Kidney tubule cell (primary cell): Measurements from ENCODE around the gene ACTG2.
"Not testable (repeated sequence)": the region's sequence is repeated elsewhere in the genome, so short reads cannot be mapped to it uniquely, and the experiment has no call there.

ENCODE experiments used
- DNase-seq: peaks from one replicate; pipeline ENCODE4 v3.0.0-alpha.2; 2018; ENCODE audit warnings: low spot score

Gene ACTG2

DNA sequence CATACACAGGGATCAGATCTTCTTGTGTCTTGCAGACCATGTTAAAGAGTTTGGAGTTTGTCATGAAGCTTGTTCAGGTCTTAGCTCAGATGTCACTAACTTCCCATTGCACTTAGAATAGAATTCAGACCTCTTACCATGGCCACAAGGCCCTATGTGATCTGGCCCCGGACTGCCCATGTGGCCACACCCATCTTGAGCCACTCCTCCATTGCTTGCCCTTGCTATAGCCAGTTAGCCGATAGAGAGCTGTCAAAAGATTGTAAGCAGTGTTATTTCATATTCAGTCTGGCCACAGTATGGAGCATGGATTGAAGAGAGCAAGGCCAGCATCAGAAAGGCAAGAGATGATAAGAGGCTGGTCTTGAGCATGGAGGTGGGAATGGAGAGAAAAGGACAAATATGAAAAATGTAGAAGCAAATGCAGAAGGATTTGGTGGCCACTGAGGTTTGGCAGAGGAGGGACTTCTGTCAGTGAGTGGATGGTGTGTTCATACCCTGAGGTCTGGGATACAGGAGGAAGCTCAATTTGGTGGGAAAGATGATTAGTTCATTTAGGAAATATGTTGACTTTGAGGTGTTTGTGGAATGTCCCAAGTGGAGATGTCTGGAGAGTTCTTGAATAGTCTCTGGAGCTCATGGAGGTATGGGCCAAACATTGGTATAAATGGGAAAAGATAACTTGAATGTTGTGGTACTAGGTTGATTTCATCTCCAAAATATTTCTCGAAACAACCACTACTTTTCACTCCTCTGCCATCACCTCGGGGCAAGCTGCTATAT lies 44.5 kb downstream of the ACTG2 start:
- DNase-seq: no peak

DNA sequence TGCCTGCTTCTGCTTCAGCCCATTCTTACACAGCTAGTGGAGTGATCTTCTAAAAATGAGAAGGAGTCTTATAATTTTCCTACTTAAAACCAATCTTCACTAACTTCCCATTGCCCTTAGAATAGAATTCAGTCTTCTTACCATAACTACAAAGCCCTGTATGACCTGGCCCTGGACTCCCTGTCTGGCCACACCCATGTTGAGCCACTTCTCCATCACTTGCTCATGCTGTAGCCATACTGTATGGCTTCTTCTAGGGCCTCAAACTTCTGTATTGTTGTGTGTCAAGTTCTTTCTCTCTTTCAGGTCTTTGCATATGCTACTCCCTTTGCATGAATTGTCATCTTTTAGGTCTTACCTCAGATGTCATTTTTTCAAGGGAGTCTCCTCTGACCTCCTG lies 45.1 kb downstream of the ACTG2 start:
- DNase-seq: no peak

DNA sequence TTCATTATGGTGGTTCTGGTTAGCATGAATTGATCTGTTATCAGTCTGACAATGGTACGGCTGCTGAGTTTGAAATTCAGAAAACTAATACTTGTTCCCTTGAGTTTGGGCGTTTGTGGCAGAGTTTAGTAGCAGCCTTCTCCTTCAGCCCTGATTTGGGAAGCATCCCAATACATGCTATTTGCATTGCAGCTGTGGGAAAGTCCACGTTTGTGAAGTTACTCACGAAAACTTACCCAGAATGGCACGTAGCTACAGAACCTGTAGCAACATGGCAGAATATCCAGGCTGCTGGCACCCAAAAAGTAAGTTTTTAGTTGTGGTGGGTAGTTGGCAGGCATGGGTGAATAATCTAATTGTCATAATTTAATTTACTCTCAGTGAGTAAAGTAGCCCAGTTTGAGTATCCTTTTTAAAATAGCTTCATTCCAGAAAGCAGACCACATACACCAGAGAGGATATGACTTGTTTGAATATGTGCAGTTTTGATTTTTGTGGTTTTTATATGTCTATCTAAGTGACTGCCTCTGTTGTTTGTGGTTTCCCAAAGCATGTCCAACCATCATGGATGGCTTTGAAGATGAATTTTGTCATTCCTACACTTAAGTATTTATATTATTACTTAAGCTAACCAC lies 46.0 kb downstream of the ACTG2 start:
- peak; percentile 53 for DNase-seq

DNA sequence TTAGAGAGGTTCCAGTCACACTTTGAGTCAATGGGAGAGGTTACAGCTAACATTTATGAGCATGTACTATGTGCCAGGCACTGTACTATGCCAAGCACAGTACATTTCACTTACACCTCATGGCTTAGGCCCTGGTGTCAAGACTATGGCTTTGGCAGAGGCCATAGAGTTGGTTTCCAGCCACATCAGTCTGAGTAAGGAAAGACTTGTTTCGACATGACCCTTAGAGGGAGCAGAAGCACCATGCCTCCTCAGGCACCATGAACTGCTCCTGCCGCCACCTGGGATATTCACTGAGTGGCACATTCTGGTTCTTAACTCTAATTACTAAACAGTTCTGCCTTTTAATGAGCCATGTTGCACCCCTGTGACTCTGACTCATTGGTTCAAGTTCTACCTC lies 46.6 kb downstream of the ACTG2 start:
- DNase-seq: peak; percentile 43

DNA sequence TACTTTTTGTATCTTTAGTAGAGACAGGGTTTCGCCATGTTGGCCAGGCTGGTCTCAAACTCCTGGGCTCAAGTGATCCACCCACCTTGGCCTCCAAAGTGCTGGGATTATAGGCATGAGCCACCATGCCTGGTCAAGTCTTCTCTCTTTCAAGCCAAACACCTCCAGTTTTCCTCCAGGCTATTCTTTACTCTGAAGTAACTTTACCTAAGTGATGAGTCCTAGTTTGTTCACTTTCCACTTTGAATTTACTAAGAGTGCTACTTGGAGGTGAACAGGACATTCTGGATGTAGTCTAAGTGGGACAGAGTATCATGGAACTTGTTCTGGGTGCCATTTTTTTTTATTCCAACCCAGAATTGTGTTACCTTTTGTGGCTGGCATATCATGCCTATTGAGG lies 47.3 kb downstream of the ACTG2 start:
- not testable (repeated sequence) for DNase-seq

DNA sequence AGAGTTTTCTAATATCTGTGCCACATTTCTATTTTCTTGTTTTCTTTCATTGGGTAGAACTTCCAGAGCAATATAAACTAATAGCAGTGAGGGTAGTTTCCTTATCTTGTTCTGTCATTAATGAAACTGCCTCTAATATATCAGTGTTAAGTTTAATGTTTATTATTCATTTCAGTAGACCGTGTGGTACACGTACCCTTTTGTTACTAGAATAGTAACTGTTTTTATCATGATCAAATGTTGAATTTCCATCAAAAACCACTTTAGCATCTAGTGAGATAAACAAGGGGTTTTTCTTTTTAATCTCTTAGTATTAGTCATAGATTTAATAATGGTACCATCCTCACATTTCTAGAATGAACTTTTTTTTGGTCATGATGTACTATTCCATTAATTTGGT lies 49.9 kb downstream of the ACTG2 start:
- DNase-seq: no peak

DNA sequence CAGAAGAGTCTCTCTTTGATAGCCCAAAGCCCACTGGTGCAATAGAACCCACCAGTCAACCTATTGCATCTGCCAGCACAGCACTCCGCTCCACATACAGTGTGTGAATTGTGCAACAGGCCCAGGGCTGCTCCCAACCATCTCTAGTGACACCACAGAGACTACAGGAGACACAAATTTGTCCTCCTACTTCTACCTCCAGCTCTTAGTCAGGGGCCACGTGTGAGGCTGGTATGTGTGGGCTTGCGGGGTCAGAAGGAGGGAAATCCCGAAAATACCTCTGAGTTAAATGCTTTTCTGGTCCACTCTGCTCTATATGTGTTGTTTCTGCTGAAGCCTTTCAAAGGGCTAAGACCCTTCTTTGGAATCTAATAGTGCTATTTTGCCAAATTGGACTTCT lies 51.9 kb downstream of the ACTG2 start:
- DNase-seq: no peak

DNA sequence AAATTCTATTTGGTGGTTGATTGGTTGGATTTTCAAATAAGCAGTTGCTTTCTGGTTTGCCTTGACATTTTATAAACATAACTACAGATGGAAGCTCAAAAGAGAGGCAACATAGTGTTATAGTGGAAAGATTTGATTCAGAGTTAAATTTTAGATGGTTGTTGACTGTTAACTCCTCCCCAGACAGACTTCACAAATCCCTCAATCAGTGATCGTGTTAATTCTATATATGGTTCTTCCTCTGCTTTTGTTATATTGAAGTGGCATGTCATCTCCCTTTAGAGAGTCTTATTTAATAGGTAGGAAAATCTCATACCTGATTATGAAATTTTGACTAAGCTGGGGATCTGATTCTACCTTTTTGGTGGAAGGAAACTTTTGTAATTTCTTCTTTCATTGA lies 53.4 kb downstream of the ACTG2 start:
- no peak for DNase-seq

DNA sequence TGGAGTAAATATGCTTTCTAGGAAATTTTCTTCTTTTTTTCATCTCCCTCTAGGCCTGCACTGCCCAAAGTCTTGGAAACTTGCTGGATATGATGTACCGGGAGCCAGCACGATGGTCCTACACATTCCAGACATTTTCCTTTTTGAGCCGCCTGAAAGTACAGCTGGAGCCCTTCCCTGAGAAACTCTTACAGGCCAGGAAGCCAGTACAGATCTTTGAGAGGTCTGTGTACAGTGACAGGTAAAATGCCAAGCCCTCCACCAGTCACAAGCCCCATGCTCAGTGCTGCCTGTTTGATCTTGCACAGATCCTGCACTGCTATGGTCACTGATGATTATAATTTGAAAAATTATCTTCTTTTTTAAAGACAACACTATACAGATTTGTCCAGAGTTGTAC lies 53.9 kb downstream of the ACTG2 start:
- no peak for DNase-seq

DNA sequence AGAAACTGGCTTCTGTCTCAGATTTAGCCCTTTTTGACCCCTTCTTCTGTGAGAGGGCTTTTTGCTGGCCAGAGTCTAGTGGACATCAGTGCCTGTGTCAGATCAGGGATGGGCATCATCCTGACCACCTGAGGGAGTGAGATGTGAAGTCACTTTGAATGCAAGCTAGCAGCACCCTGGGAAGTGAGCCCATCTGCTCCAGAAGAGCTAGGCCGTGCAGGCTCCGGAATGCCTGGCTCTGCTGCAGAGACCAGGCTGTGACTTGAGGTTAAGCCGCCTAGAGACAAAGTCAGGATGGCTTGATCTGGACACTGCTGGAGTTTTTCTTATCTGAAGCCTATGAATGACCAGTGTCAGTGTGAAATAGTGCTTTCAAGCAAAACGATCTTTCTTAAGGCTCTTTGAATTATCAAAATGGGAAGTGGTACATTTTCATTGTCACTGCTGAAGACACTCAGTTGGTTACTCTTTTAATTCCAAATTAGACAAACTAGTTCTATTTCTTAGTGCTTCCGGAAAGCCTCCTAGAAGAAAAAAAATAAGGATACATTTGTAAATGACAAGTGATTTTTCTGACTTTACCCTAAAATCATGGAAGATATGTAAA lies 54.7 kb downstream of the ACTG2 start:
- DNase-seq: no peak

DNA sequence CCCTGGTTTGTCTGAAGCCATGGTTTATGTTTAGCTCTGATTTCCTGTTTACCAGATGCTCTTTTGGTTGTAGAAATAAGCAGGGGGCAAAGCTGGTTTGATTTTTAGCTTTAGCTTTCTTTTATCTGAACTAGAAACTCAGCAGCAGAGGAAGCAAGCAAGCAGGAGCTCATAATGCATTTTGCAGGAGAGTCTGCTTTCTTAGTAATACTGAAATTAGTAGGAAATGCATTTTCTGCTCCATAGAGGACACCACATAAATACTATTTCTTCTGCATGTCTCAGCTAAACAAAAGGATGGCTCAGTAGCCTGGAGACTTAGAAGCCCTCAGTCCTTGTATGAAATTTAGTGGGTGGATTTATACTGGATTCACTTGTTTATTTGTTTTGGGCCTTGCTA lies 57.0 kb downstream of the ACTG2 start:
- DNase-seq: no peak

DNA sequence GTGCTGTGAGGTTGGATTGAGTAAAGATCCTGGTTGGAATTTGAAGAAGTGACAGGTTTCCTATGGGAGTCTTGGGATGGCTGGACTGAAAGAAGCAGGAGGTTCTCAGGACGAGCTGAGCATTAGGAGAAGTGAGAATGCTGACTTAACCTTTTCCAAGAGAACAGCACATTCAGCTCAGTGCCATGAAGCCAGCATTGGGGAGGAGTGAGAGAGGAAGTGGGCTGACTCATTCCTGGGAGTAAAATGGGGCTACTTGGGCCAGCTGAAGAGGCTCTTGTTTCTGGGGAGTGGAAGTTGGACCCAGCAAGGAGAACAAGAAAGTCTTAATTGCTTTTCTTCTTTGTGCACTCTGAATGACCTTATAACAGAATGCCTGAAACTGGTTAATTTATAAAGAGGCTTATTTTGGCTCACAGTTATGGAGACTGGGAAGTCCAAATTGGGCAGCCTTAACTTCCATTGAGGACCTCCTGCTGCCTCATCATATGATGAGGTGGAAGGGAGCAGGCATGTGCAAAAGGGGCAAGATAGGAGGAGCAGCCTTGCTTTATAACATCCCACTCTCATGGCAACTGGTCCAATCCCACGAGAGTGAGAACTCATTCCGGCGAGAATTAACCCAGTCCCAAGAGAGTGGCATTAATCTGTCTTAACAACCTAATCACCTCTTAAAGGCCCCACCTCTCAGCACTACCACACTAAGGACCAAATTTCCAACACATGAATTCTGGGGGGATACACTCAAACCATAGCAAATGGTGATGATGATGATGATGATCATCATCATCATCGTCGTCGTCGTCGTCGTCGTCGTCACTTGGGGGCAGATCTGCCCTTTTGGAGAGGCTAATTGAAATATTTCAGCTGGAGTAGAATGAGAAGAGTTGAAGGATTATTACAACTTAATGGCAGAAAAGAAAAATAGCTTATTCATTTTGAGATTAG lies 60.0 kb downstream of the ACTG2 start:
- peak; percentile 45 for DNase-seq

DNA sequence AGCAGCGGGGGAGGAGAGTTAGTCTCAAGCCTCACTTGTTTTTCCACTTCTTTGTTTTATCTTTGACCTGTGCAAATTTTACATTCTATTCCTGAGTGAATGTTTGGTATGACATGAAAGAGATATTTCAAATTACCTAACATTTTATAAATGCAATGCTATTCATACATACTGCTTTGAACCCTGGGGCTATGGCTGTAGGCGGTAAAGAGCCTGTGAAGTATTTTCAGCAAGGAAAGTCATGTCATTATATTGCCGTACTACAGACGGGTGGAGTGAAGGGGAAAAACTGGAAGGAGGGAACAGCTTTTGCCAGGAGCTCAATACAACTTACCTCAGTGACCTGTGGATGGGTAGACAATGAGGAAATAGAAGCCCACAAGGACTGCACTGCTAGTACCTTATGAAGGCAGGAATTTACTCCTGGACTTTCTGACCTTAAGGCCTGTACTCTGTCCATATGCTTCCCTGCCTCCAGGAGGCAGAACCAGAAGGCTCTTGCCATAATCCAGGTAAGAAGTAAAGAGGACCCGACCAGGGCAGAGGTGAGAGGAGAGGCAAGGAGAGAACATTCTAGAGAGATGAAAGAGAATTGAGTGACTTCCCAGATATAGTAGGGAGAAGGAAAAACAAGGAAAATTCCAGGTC lies 63.5 kb downstream of the ACTG2 start:
- no peak for DNase-seq

DNA sequence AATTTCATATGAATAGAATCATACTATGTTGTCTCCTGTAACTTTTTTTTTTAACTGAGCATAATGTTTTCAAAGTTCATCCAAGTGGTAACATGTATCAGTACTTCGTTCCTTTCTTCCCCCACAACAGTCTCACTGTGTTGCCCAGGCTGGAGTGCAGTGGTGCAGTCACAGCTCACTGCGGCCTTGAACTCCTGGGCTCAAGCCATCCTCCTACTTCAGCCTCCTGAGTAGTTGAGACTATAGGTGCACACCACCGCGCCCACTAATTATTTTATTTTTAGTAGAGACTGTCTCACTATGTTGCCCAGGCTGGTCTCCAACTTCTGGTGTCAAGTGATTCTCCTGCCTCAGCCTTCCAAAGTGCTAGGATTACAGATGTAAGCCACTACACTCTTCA lies 68.5 kb downstream of the ACTG2 start:
- DNase-seq: no peak

DNA sequence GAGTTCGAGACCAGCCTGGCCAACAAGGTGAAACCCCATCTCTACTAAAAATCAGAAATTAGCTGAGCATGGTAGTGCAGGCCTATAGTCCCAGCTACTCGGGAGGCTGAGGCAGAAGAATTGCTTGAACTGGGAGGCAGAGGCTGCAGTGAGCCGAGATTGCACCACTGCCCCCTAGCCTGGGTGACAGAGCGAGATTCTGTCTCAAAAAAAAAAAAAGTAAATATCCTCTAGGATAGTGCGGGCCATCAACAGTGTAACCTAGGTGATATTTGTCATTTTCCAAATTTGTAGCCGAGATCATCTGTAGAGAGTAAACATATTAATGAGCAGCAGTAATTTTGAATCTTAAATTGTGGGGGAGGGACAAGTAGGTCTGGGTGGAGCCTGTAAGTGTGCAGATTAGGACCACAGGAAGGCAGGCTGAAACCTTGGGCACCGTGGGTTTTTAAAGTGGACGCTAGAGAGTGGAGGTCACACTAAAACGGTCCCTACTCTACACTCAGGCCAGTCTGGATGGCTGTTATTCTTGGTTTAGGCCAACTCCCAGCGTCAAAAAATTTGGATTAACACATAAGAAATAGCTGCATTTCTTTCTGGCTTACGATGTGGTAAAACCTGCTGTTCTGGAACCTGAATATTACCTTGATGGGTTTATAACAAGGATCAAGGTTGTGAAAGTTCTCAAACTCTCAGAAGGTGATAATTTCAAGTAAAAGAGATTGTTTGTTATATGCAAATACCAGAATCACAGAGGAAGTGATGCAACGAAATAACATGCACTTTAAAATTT lies 69.2 kb downstream of the ACTG2 start:
- DNase-seq: no peak

DNA sequence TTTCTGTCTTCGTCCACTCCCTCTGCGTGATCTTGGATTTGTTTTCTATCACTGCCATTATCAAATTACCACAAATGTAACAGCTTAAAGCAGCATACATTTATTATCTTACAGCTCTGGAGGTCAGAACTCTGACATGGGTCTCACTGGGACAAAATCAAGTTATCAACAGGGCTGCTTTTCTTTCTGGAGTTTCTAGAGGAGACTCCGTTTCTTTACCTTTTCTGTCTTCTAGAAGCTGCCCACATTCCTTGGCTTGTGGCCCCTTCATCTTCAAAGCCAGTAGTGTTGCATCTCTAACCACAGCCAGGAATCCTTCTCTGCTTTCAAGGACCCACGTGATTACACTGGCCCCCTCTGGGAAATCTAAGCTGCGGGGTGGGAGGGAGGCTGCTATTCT lies 70.0 kb downstream of the ACTG2 start:
- no peak for DNase-seq

DNA sequence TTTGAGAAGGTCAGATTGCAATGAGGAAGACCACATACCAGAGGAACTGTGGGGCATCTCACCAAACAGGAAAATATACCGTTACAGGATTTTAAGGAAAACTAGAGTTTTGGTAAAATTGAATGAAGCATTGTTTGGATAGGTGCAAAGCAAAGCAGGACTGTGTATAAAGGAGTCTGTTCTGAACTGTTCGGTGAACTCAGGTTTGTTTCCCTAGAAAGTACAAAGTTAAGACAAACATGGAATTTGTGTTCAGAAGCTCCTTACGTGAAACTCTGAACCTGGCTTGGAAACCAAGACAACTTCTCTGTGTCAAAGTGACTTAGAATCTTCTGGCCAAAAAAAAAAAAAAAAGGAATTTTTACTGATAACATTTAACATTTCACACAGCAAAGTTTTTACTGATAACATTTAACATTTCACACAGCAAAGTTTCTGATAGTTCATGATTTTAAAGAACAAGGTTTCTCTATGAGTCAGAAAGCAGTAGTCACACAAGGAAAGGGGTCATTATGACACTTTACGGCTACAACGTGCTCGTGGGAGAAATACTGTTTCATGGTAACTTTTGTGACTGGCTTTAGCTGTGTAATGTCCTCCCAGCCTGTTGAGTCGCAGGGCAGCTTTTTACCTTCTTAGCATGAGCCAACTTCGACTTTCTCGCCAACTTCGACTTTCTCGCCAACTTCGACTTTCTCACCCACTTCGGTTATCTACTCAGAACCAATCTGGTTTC lies 70.7 kb downstream of the ACTG2 start:
- DNase-seq: no peak

DNA sequence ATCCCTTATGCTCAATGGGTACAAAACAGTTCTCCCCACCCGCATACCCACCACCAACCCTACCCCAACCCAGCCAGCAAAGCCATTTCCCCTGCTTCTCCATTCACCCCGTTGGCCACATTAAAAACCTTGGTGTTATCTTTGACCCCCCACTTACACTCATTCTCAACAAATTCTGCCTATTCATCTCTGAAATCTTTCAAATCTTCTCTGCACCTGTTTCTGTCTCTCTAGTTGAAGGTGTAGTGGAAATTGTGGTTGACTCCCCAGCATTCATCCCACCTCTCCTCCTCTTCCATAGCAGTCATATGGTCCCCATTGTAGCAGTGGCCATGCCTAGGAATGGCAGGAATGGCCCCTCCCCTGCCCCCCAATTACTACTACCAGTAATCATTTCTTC lies 71.4 kb downstream of the ACTG2 start:
- no peak for DNase-seq

DNA sequence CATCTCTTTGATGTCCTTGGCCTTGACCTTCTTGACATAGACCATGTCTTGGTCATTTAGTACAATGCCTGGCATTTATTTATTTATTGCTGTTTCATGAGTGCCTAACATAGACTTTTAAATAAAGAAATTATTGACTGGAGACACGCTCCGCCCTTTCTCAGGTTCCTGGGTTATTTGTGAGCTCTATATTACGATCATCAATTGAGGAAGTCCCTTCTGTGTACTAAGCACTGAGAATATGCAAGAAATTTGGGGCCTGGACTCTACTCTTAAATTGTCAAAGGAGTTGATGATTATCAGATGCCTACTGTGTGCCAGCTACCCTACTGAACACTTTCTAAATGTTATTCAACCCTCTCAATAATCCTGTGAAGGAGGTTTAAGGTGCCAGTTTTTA lies 72.2 kb downstream of the ACTG2 start:
- DNase-seq: no peak

DNA sequence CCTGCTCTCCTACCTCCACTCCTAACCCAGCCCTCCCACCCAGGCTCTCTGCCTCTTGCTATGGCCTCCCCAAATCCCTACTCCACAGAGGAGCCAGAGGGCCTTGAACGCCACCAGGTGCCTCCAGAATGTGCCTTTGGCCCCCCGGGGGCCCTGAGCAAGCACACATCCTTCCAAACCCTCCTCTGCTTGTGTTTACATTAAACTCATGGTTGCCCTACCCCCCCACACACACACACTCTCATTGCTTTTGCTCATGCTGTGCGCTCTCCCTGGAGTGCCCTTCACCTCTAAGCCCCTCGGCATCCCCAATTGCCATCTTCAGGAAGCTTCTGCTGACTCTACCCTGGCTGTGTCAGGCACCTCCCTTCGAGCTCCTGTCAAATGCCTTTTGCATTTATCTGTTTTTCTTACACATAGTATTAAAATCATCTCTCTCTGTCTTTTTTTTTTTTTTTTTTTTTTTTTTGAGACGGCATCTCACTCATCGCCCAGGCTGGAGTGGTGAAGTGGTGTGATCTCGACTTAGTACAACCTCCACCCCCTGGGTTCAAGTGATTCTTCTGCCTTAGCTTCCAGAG lies 75.6 kb downstream of the ACTG2 start:
- no peak for DNase-seq
